H9 (cell line): ENCODE measurements around the gene DGKH. TPM values are rescaled to one million over a fixed set of nuclear protein-coding genes. Genes with fewer than 3 reads are reported as not detected.

ENCODE experiments used
- DNase-seq: peaks from one replicate; pipeline ENCODE4 v3.0.0-alpha.2; 2017
- H2AFZ ChIP-seq: one replicate; pipeline ENCODE4 v1.6.1; 2013; ENCODE audit warnings: mild to moderate bottlenecking, low read length, control low read depth, moderate library complexity
- H2AK5ac ChIP-seq: 2 replicates; pipeline ENCODE4 v1.6.1; 2013; ENCODE audit warnings: low read length, control low read depth, mixed read lengths; ENCODE audit not compliant: insufficient read length
- H2BK120ac ChIP-seq: one replicate; pipeline ENCODE4 v1.6.1; 2013; ENCODE audit warnings: low read depth, mild to moderate bottlenecking, low read length, control low read depth, inconsistent platforms; ENCODE audit not compliant: poor library complexity, severe bottlenecking
- H2BK12ac ChIP-seq: 2 replicates; pipeline ENCODE4 v1.6.1; 2013; ENCODE audit warnings: low read length, control low read depth, mixed read lengths, low read depth; ENCODE audit not compliant: insufficient read length
- H2BK15ac ChIP-seq: 2 replicates; pipeline ENCODE4 v1.6.1; 2013; ENCODE audit warnings: low read depth, low read length, control low read depth
- H2BK20ac ChIP-seq: one replicate; pipeline ENCODE4 v1.6.1; 2013; ENCODE audit warnings: low read depth, mild to moderate bottlenecking, low read length, control low read depth, inconsistent platforms; ENCODE audit not compliant: poor library complexity, severe bottlenecking
- H2BK5ac ChIP-seq: 2 replicates; pipeline ENCODE4 v1.6.1; 2013; ENCODE audit warnings: low read length, control low read depth, mixed read lengths; ENCODE audit not compliant: insufficient read length
- H3K14ac ChIP-seq: 2 replicates; pipeline ENCODE4 v1.6.1; 2013; ENCODE audit warnings: low read length, control low read depth; ENCODE audit not compliant: insufficient read depth
- H3K18ac ChIP-seq: 2 replicates; pipeline ENCODE4 v1.6.1; 2013; ENCODE audit warnings: low read depth, mild to moderate bottlenecking, mixed read lengths, low read length, control low read depth; ENCODE audit not compliant: insufficient read length
- H3K23ac ChIP-seq: 2 replicates; pipeline ENCODE4 v1.6.1; 2013; ENCODE audit warnings: low read length, control low read depth, mixed read lengths, low read depth; ENCODE audit not compliant: insufficient read length
- H3K23me2 ChIP-seq: 2 replicates; pipeline ENCODE4 v1.6.1; 2013; ENCODE audit warnings: low read depth, mild to moderate bottlenecking, mixed read lengths, low read length, control low read depth; ENCODE audit not compliant: insufficient read length, poor library complexity, severe bottlenecking
- H3K27ac ChIP-seq: 2 replicates; pipeline ENCODE4 v1.5.1; 2013; ENCODE audit warnings: low read length, control low read depth, mixed read lengths, low read depth; ENCODE audit not compliant: insufficient read length
- H3K27me3 ChIP-seq: 2 replicates; pipeline ENCODE4 v1.6.1; 2013; ENCODE audit warnings: low read length, control low read depth, inconsistent platforms; ENCODE audit not compliant: insufficient read depth
- H3K4ac ChIP-seq: 2 replicates; pipeline ENCODE4 v1.6.1; 2013; ENCODE audit warnings: low read depth, mild to moderate bottlenecking, control low read depth, inconsistent platforms, low read length, moderate library complexity
- H3K4me1 ChIP-seq: 2 replicates; pipeline ENCODE4 v1.6.1; 2013; ENCODE audit warnings: low read length, control low read depth, inconsistent platforms; ENCODE audit not compliant: insufficient read depth
- H3K4me2 ChIP-seq: 2 replicates; pipeline ENCODE4 v1.6.1; 2013; ENCODE audit warnings: low read length, control low read depth, mixed read lengths; ENCODE audit not compliant: insufficient read length, insufficient read depth
- H3K56ac ChIP-seq: 2 replicates; pipeline ENCODE4 v1.6.1; 2013; ENCODE audit warnings: low read depth, mild to moderate bottlenecking, mixed read lengths, low read length, control low read depth; ENCODE audit not compliant: insufficient read length
- H3K79me1 ChIP-seq: 2 replicates; pipeline ENCODE4 v1.6.1; 2013; ENCODE audit warnings: low read depth, mild to moderate bottlenecking, moderate library complexity, low read length, control low read depth, inconsistent platforms; ENCODE audit not compliant: insufficient read depth, poor library complexity, severe bottlenecking
- H3K79me2 ChIP-seq: 2 replicates; pipeline ENCODE4 v1.6.1; 2013; ENCODE audit warnings: low read length, control low read depth, inconsistent platforms; ENCODE audit not compliant: insufficient read depth
- H3K9ac ChIP-seq: 2 replicates; pipeline ENCODE4 v1.6.1; 2013; ENCODE audit warnings: low read length, control low read depth, mixed read lengths; ENCODE audit not compliant: insufficient read length; ENCODE audit errors: extremely low read depth
- H3K9me3 ChIP-seq: one replicate; pipeline ENCODE4 v1.6.1; 2013; ENCODE audit warnings: low read depth, low read length, inconsistent platforms; ENCODE audit not compliant: control insufficient read depth
- H3T11ph ChIP-seq: one replicate; pipeline ENCODE4 v1.6.1; 2013; ENCODE audit warnings: mild to moderate bottlenecking, low read length, control low read depth, inconsistent platforms
- H4K20me1 ChIP-seq: one replicate; pipeline ENCODE4 v1.6.1; 2013; ENCODE audit not compliant: control insufficient read depth, insufficient read length, insufficient read depth
- H4K5ac ChIP-seq: 2 replicates; pipeline ENCODE4 v1.6.1; 2013; ENCODE audit warnings: low read depth, mild to moderate bottlenecking, mixed read lengths, low read length, control low read depth; ENCODE audit not compliant: insufficient read length
- H4K8ac ChIP-seq: replicated peaks from 2 replicates; pipeline ENCODE4 v1.6.1; 2013; ENCODE audit warnings: low read length, control low read depth, mixed read lengths, low read depth; ENCODE audit not compliant: insufficient read length
- H4K91ac ChIP-seq: 2 replicates; pipeline ENCODE4 v1.6.1; 2013; ENCODE audit warnings: low read depth, mild to moderate bottlenecking, moderate library complexity, mixed read lengths, low read length, control low read depth; ENCODE audit not compliant: insufficient read length
- H3K27ac Mint-ChIP-seq, 3 experiments: 2 replicates in 2 of 3; 3 replicates in 1 of 3; pipeline ENCODE4 v1.8.0; 2020 to 2021; ENCODE audit warnings: mixed read lengths in 3 of 3, mild to moderate bottlenecking in 1 of 3, moderate library complexity in 1 of 3
- H3K27me3 Mint-ChIP-seq: 2 replicates; pipeline ENCODE4 v1.8.0; 2021; ENCODE audit warnings: low read depth, mild to moderate bottlenecking, moderate library complexity, mixed read lengths
- H3K36me3 Mint-ChIP-seq, 3 experiments: 2 replicates in 2 of 3; 3 replicates in 1 of 3; pipeline ENCODE4 v1.8.0; 2020 to 2021; ENCODE audit warnings: low read depth in 3 of 3, mixed read lengths in 3 of 3; ENCODE audit not compliant: insufficient read depth in 1 of 3
- H3K4me1 Mint-ChIP-seq, 2 experiments: 2 replicates each; pipeline ENCODE4 v1.8.0; 2020; ENCODE audit warnings: mixed read lengths in 2 of 2
- H3K4me3 Mint-ChIP-seq, 2 experiments: 2 replicates in 1 of 2; 3 replicates in 1 of 2; pipeline ENCODE4 v1.8.0; 2020 to 2021; ENCODE audit warnings: mild to moderate bottlenecking in 2 of 2, mixed read lengths in 2 of 2, moderate library complexity in 1 of 2
- H3K9me3 Mint-ChIP-seq, 2 experiments: 2 replicates in 1 of 2; 3 replicates in 1 of 2; pipeline ENCODE4 v1.8.0; 2020; ENCODE audit warnings: mild to moderate bottlenecking in 2 of 2, mixed read lengths in 2 of 2, moderate library complexity in 1 of 2
- CTCF ChIP-seq: fragments of 200-600 bp; sonication (generic); conservative IDR thresholded peaks from 3 replicates; pipeline ENCODE4 v1.8.0; 2021; ENCODE audit warnings: antibody characterized with exemption, mild to moderate bottlenecking
- WGBS: extraction: QIAGEN DNeasy Blood & Tissue Kit; methylation state at CpG from one replicate; pipeline ENCODE4 v1.1.7; 2013; ENCODE audit warnings: missing lambda C conversion rate, low lambda C conversion rate, mixed read lengths; ENCODE audit not compliant: insufficient read length; ENCODE audit errors: extremely low coverage; 5-methylcytosine and 5-hydroxymethylcytosine counted together
- total RNA-seq: library from RNA; stranded (reverse); gene quantifications from 2 replicates; pipeline ENCODE4 v1.2.1, GENCODE V29; 2021

Gene DGKH
- total RNA-seq, 1 experiment from 2014 or later: 8.6 TPM

- no CpG with 5 or more reads among the region's 1 CpG for WGBS
- H3K56ac ChIP-seq: no peak overlapping the region
- no peaks in the 10 kb centered on the region for H3K79me1 ChIP-seq
- H3K18ac ChIP-seq: no peak overlapping the region
- H3K23me2 ChIP-seq: no peaks in the 10 kb centered on the region
- no peak overlapping the region for H4K8ac ChIP-seq
- H3T11ph ChIP-seq: no peak overlapping the region
- H3K27ac Mint-ChIP-seq: no peak overlapping the region; a peak in 2 of 7 replicates
- no peak overlapping the region for H2BK12ac ChIP-seq
- TF ChIP-seq CTCF: no peak
- H3K4me3 Mint-ChIP-seq: no peak overlapping the region
- H2AK5ac ChIP-seq: no peak overlapping the region
- H3K4me2 ChIP-seq: no peak overlapping the region
- H3K9me3 ChIP-seq: no peaks in the 10 kb centered on the region
- no peak overlapping the region for H2BK15ac ChIP-seq
- no peaks in the 10 kb centered on the region for H3K79me2 ChIP-seq
- no peaks in the 10 kb centered on the region for H3K9me3 Mint-ChIP-seq
- H3K27me3 Mint-ChIP-seq: no peaks in the 10 kb centered on the region
- H3K4me1 ChIP-seq: no peaks in the 10 kb centered on the region; the same call in 1 of the 2 replicates
- no peak overlapping the region for H4K91ac ChIP-seq
- no peak overlapping the region for H3K23ac ChIP-seq
- H3K9ac ChIP-seq: no peak overlapping the region
- H3K4me1 Mint-ChIP-seq: peaks cover 22% of the 10 kb centered on the region in 2 experiments
- H3K36me3 Mint-ChIP-seq: peaks cover 4 to 19% (median 14%) of the 10 kb centered on the region in 3 experiments; a peak in 6 of 7 replicates
- no peaks in the 10 kb centered on the region for H4K20me1 ChIP-seq
- no peaks in the 10 kb centered on the region for H3K27me3 ChIP-seq
- H2BK120ac ChIP-seq: no peak overlapping the region
- no peak overlapping the region for H3K27ac ChIP-seq
- no peak overlapping the region for H3K14ac ChIP-seq
- no peak overlapping the region for H4K5ac ChIP-seq
- H2AFZ ChIP-seq: no peak overlapping the region
- H3K4ac ChIP-seq: no peak overlapping the region
- H2BK20ac ChIP-seq: no peak overlapping the region
- no peak overlapping the region for H2BK5ac ChIP-seq
- DNase-seq: no peak
Observed at GRCh38 chr13:42177189-42177588, 128.7 kb downstream of the DGKH start.
